ENCODE measurements around the gene EIF2B2. TPM values are rescaled to one million over a fixed set of nuclear protein-coding genes. Genes with fewer than 3 reads are reported as not detected.
A peak's percentile ranks its signal among the peaks of the same experiment; 100 is the strongest.

Gene EIF2B2
- total and polyA plus RNA-seq, 9 of the 15 experiments (the other 6 are each of a cell fraction or from before 2014, with no cell fraction given): 10.6 to 94.1 (median 38.9) TPM

GRCh38 chr14:74988131-74988530 is 14.6 kb upstream of the EIF2B2 start:
- in situ Hi-C loops (cut with MboI) (no loop called here), intact Hi-C loops (cut with micrococcal nuclease) (no loop called here)
- ChIA-PET CTCF (ENCODE audit: low intra/inter-chr PET ratio) (no interaction called here), POLR2A (interaction anchor here (0.7 to 1.0 kb wide), 2 partner anchors 12 to 445 kb away, joined by 3 read pairs; no protein-coding TSS in a partner anchor)
- Histone ChIP-seq H3K27ac (ENCODE audit: extremely low read depth, low read depth, low read length) (no peak overlapping the region), H3K4me2 (ENCODE audit: insufficient read depth, low read length) (no peak overlapping the region), H3K4me1 (replicated peaks in 1 of 2; ENCODE audit: control insufficient read depth in 2 of 2, insufficient read depth in 2 of 2, low read length in 2 of 2) (peaks cover 0 to 8% of the 10 kb centered on the region in 2 experiments; a peak in 2 of 5 replicates), H3K9me3 (replicated peaks; ENCODE audit: control insufficient read depth, insufficient read depth, low read depth, low read length) (no peaks in the 10 kb centered on the region), H3K27me3 (ENCODE audit: control insufficient read depth in 2 of 2, insufficient read depth in 2 of 2, low read length in 2 of 2) (no peaks in the 10 kb centered on the region), H3K36me3 (ENCODE audit: control insufficient read depth, insufficient read depth, low read length) (no peaks in the 10 kb centered on the region), H2AFZ (ENCODE audit: low read depth, low read length) (no peak overlapping the region), H3K4me3 (no peak overlapping the region), H3K9me1 (ENCODE audit: control insufficient read depth, insufficient read depth, low read length) (no peaks in the 10 kb centered on the region), H3K9ac (ENCODE audit: insufficient read depth in 1 of 2, low read depth in 2 of 2, low read length in 2 of 2) (no peak overlapping the region), H3K79me2 (ENCODE audit: control insufficient read depth, insufficient read depth, low read length) (no peaks in the 10 kb centered on the region), H4K20me1 (replicated peaks; ENCODE audit: control insufficient read depth, insufficient read depth, low read length) (no peaks in the 10 kb centered on the region)
- no peak for ATAC-seq
- WGBS (ENCODE audit: insufficient coverage, low coverage, missing lambda C conversion rate): 42% methylated on average over 4 of the region's 4 CpGs
- no TSS peak for BruUV-seq (replicated peaks)
- FAIRE-seq: no peak
- DNase-seq (ENCODE audit: extremely low read depth in 1 of 4, low spot score in 3 of 4): peak in 1 of 4 experiments; percentile 1
- TF ChIP-seq ZNF23 (CRISPR knock-in tag; IDR thresholded peaks at IDR 0.05) (no peak), HDAC2 (IDR thresholded peaks at IDR 0.05) (no peak), HOMEZ (CRISPR knock-in tag; IDR thresholded peaks at IDR 0.05) (no peak), ZNF609 (CRISPR knock-in tag; IDR thresholded peaks at IDR 0.05; ENCODE audit: borderline replicate concordance) (no peak), IFI16 (CRISPR knock-in tag; IDR thresholded peaks at IDR 0.05) (no peak), PTTG1 (tag; IDR thresholded peaks at IDR 0.05; ENCODE audit: low read depth) (no peak), KAT2B (IDR thresholded peaks at IDR 0.05; ENCODE audit: low read depth, low read length) (no peak), ZNF395 (CRISPR knock-in tag; IDR thresholded peaks at IDR 0.05) (no peak), RAD21 (CRISPR knock-in tag; conservative IDR thresholded peaks at IDR 0.05 in 1 of 2, IDR thresholded peaks at IDR 0.05 in 1 of 2) (no peak), PCBP2 (IDR thresholded peaks at IDR 0.05; ENCODE audit: low read depth, low read length, poor library complexity, severe bottlenecking) (no peak), HNRNPUL1 (IDR thresholded peaks at IDR 0.05; ENCODE audit: low read length) (no peak), SIN3A (IDR thresholded peaks at IDR 0.05; ENCODE audit: borderline replicate concordance in 2 of 2, control insufficient read depth in 1 of 2, low read depth in 2 of 2, low read length in 2 of 2) (no peak), NCOA6 (IDR thresholded peaks at IDR 0.05) (no peak), ATF4 (CRISPR knock-in tag; IDR thresholded peaks at IDR 0.05) (no peak)
